ENCODE measurements around the gene FABP1.

GRCh38 chr2:88165332-88166003 is 37.6 kb upstream of the FABP1 start:
- TF ChIP-seq CTCF (IDR thresholded peaks at IDR 0.05) = no peak
- no peak for TF ChIP-seq POLR2A (IDR thresholded peaks at IDR 0.05)

Measured in uterus (tissue), 2 donors.